Epithelial cell of proximal tubule (primary cell): ENCODE results near the gene IGLON5. TPM values are rescaled to one million over a fixed set of nuclear protein-coding genes. Genes with fewer than 3 reads are reported as not detected.

Experiments
- DNase-seq: peaks from one replicate; pipeline ENCODE4 v3.0.0-alpha.2; 2011; ENCODE audit warnings: low read depth
- H3K4me3 ChIP-seq: 2 replicates; pipeline ENCODE4 v1.5.1; 2011; ENCODE audit warnings: low read depth, mild to moderate bottlenecking, low read length
- total RNA-seq: library from RNA; depleted of rRNA; stranded (reverse); fragments of >200 nt; gene quantifications from 2 replicates; pipeline ENCODE4 v1.2.3, GENCODE V29; 2015
- TF ChIP-seq, protein P1 (sequence below): conservative IDR thresholded peaks from 2 replicates; pipeline ENCODE4 v1.5.1; 2012; ENCODE audit warnings: low read depth, mild to moderate bottlenecking, low read length

The IGLON5 gene
- total RNA-seq, 1 donor from 2014 or later: 0.06 TPM

GRCh38 chr19:51370230-51370629, 58.8 kb downstream of the IGLON5 start:
- no peak for DNase-seq
- H3K4me3 ChIP-seq: no peak overlapping the region
- TF ChIP-seq, protein P1, sequence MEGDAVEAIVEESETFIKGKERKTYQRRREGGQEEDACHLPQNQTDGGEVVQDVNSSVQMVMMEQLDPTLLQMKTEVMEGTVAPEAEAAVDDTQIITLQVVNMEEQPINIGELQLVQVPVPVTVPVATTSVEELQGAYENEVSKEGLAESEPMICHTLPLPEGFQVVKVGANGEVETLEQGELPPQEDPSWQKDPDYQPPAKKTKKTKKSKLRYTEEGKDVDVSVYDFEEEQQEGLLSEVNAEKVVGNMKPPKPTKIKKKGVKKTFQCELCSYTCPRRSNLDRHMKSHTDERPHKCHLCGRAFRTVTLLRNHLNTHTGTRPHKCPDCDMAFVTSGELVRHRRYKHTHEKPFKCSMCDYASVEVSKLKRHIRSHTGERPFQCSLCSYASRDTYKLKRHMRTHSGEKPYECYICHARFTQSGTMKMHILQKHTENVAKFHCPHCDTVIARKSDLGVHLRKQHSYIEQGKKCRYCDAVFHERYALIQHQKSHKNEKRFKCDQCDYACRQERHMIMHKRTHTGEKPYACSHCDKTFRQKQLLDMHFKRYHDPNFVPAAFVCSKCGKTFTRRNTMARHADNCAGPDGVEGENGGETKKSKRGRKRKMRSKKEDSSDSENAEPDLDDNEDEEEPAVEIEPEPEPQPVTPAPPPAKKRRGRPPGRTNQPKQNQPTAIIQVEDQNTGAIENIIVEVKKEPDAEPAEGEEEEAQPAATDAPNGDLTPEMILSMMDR: no peak

DNA sequence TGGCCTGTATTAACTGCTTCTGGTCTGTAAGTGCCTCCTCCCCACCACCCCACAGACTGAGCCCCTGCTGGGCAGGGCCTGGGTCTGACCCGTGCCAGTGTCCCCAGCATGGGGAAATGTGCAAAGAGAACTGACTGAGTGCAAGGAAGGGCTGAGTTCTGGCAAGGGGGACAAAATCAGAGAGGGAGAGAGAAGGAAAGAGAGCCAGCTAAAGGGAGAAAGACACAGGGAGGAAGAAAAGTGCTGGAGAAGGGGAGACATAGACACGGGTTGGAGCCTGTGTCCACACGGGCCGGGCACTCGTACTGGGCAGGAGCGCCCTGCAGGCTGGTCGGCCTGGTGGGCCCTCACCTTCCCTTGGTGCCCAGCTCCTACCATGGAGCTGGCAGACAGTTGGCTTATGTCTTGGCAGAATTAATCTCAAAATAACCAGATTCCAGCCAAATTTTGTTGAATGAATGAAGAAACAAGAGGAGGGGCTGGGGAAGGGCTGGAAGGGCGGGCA, 59.8 kb downstream of the IGLON5 start:
- TF ChIP-seq, protein P1: no peak
- DNase-seq: no peak
- H3K4me3 ChIP-seq: no peak overlapping the region

- H3K4me3 ChIP-seq: no peak overlapping the region
- no peak for DNase-seq
- TF ChIP-seq, protein P1: no peak
Measured at GRCh38 chr19:51372021-51372648, 60.7 kb downstream of the IGLON5 start.

DNA sequence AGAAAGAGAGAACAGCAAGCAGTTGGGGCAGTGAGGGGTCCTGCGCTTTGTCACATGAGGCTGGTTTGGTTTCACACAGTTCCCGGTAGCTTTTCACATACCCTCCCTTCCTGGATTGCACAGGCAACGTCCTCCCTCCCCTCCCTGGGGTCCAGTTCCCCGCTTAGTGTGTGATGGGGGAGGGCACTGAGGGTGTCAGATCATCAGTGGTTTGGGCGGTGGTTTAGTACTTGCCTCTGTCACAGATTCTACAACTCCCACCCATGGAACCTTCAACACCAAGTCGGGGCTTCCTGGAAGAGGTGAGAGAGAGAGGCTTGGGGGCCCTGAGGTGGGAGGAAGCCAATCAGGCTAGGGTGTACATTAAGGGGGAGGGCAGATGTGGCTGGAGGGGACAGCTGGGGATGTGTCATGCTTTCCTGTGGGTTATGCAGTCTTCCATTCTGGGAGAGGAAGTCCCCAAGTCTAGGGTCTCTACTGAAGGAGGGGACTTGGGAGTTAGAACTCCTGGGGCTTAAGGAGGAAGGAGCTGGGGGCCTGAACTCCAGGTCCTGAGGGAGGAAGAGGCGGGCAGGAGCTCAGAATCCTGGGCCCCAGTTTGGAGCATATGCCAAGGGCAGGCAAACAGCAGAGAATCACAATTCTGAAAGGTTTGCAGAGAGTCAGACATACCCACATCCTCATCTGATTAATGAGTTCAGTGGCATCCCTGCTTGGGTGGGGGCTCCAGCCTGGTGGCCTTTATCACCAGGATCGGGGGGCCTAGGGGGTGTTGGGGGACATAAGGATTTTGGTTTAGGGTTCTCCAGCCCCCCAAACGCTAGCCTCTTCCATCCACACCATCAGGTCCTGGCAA, 61.4 kb downstream of the IGLON5 start, which contains the start of gene NKG7:
NKG7 (minus strand) TSS at position 6 of the 856 bp plus-strand sequence. CDS start 119 bp downstream, outside the sequence.
- H3K4me3 ChIP-seq: no peak within 1 kb of the TSS
- no peak for DNase-seq
- TF ChIP-seq, protein P1: no peak

GRCh38 chr19:51375504-51376221, 64.2 kb downstream of the IGLON5 start:
- no peak for DNase-seq
- no peak overlapping the region for H3K4me3 ChIP-seq
- TF ChIP-seq, protein P1: no peak

DNA sequence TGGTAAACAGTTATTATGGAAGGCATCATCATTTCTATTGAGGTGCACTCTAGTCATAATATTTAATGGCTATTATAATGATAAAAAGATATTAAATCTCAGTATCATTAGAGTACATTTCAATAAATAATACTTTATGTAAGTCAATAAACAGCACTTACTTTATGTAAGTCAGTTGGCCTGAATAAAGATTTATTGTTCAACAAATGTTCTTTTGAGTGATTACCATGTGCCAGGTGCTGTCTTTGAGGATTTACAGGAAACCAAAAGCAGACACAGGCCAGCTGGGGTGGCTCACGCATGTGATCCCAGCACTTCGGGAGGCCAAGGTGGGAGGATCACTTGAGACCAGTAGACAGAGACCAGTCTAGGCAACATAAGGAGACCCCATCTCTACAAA, 66.0 kb downstream of the IGLON5 start:
- DNase-seq: no peak

More for the DNA sequence above, 66.0 kb downstream of the IGLON5 start:
- TF ChIP-seq, protein P1: no peak
- no peak overlapping the region for H3K4me3 ChIP-seq
